ENCODE measurements around the gene DHDH. TPM values are rescaled to one million over a fixed set of nuclear protein-coding genes. Genes with fewer than 3 reads are reported as not detected.
A peak's percentile ranks its signal among the peaks of the same experiment; 100 is the strongest.

Gene DHDH
- polyA plus RNA-seq, 1 donor: 0.54 TPM

DNA sequence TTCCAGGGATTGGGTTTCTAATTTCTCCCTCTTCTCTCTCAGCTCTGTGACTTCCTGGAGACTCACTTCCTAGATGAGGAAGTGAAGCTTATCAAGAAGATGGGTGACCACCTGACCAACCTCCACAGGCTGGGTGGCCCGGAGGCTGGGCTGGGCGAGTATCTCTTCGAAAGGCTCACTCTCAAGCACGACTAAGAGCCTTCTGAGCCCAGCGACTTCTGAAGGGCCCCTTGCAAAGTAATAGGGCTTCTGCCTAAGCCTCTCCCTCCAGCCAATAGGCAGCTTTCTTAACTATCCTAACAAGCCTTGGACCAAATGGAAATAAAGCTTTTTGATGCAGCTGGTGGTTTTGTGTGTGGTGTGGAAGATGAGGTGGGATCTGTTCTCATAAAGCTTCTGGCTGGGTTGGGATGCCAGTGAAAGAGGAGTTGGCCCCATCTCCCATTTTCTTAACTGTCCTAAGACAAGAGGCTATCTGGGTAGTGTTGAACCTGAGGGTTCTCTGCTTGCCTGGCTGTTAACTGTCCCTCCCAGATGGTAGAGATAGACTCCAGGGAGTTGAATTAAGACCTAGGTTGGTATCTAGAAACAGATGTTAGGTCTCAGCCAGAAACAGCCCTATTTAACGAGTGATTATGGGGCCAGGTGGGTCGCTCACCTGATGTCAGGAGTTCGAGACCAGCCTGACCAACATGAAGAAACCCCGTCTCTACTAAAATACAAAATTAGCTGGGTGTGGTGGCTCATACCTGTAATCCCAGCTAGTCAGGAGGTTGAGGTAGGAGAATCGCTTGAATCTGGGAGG is 33.2 kb downstream of the DHDH start:
- DNase-seq (ENCODE audit: low read depth): no peak

GRCh38 chr19:48967346-48968178 is 34.1 kb downstream of the DHDH start:
- DNase-seq (ENCODE audit: low read depth): no peak

- DNase-seq (ENCODE audit: low read depth): no peak
These were observed 34.7 kb downstream of the DHDH start for GRCh38 chr19:48968179-48968661.

- DNase-seq (ENCODE audit: low read depth): no peak
These were observed 35.3 kb downstream of the DHDH start for GRCh38 chr19:48968813-48969218.

DNA sequence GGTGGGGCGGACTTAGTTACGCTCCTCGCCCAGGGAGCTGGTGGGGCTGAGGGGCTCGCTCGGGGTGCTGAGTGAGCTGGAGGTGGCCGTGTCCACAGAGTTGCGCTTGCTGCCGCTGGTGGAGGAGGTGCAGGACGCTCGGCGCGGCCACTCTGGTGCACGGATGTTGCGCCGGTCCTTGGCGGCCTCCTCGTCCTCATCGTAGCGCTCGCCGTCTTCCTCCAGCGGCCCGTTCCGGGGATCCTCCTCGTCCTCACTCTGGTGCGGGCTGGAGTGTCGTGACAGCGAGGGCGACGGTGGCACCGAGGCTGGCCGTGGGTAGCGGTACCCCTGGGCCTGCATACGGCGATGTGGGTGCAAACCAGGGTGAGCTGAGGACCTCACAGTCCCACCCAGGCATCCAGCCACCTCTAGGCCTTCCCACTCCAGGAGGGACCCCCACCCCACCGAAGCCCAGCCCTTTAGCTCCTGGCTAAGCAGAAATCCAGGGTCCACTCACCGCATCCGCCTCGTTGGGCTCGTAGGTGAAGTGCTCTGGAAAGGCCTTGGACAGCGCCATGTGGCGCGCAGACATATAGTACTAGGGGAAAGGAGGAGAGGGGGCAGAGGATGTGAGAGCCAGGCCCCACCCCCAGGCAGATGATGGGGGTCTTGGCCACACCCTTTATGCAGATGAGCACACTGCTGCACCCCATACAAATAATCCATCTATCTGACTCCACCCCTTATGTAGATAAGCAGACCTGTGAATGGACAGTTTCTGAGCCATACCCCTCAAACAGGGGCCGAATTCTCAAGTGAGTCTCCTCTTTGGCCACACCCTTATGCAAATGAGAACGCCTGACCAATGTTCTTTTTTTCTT is 36.0 kb downstream of the DHDH start:
- DNase-seq (ENCODE audit: low read depth): no peak

DNA sequence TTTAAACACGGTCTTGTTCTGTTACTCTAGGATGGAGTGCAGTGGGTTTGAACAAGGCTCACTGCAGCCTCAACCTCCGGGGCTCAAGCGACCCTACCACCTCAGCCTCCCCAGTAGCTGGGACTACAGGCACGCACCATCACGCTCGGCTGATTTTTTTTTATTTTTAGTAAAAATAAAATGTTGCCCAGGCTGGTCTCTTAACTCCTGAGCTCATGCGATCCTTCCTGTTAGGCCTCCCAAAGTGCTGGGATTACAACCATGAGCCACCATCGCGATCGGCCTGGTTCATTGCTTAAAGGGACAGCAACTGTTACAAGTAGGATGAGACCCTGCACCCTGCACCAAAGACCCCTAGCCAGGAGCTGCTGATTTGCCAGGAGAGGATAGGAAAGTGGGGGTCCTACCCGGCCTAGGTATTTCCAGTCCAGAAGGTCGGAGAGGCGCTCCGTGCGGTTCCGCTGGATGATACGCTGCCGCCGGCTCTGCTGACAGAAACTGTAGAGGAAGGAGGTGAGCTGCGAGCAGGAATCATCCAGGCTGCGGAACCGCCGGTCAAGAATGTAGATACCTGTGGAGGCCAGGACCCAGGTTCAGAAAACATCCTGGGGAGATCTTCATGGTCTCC is 36.8 kb downstream of the DHDH start:
- DNase-seq (ENCODE audit: low read depth): no peak

- no peak for DNase-seq (ENCODE audit: low read depth)
These were observed 37.5 kb downstream of the DHDH start for GRCh38 chr19:48970923-48971395.

DNA sequence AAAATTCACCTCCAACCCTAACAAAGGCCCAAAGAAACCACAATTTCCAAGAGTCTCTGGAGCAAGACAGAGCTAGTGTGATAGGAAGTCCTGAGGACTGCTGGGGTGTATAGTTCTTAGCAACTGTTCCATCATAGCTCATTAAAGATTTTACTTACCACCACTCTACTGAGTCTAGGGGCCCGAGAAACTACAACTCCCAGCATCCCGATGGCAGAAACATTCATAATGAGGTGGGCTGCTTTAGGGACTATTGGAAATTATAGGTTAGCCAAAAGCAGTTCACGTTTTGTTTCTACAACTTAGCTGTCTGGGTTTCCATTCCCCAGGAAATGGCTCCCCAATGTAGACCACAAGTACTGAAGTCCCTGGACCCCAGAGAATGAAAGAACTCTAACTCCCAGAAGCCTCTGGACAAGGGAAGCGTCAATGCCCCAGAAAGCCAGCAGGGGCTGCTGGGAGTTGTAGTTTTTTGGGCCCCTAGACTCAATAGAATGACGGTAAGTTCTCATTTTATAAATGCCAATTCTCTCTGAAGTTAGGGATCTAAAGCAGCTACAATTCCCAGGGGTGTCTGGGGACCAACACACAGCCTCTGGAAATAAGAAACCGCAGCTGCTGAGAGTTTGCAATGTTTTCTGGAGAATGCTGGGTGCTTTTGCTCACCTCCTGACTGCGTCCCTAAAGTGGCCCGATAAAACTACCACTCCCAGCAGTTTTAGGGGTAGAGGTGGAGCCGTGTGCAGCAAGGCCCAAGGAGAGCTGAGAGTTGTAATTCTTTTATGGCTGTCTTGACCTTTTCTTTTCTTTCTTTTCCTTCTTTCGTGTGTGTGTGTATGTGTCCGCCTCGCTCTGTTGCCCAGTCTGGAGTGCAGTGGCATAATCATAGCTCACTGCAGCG is 42.7 kb downstream of the DHDH start:
- DNase-seq (ENCODE audit: low read depth): no peak

GRCh38 chr19:48977061-48977460 is 43.6 kb downstream of the DHDH start:
- DNase-seq (ENCODE audit: low read depth): no peak

DNA sequence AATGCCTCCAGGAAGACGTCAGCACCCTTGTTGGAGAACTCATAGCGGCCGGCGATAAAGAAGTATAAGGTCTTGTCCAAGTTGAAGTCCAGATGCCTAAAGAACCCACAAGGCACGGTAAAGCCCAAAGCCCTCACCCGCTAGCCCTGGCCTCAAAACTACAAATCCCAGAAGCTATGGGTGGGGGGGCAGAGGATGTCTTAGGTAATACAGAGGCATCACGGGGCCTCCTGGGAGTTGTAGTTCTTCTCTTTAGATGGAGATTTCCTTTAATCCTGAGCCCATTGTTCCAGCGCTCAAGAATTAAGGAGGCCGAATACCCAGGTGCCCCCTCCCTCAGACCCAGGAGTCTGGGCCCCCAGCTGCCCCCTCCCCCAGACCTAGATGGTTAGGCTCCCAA is 48.8 kb downstream of the DHDH start:
- DNase-seq (ENCODE audit: low read depth): no peak

DNA sequence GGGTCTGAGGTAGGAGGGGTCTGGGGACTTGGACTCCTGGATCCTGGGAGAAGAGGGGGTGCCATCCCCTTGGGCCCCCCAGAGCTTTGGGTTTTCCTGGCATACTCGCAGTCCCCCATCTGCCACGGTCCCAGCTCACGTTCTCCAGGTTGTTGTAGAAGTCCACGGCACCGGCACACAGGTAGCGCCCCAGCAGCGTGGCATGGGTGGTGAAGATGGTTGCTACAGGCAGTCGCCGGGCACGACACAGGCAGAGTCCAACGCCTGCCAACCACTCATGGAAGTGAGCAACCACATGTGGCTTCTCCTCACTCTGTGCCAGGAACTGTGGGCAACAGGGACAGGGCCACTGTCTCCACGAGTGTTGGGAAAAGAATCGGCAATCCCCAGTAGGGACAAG is 52.2 kb downstream of the DHDH start:
- DNase-seq (ENCODE audit: low read depth): no peak

DNA sequence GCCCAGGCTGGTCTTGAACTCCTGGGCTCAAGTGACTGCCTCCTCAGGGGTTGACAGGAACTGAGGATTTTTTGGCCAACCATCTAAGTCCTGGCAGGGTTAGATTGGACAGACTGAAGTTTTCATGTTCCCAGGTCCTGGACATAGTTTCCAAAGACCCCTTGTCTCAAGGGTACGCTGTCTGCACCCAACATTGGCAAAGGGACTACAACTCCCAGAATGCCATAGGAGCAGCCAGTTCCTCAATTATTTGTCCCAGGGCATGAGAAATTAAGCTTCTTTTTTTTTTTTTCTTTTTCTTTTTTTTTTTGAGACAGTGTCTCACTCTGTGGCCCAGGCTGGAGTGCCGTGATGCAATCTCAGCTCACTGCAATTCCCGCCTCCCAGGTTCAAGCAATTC is 52.7 kb downstream of the DHDH start:
- DNase-seq (ENCODE audit: low read depth): no peak

GRCh38 chr19:48987323-48987722 is 53.8 kb downstream of the DHDH start:
- DNase-seq (ENCODE audit: low read depth): no peak

DNA sequence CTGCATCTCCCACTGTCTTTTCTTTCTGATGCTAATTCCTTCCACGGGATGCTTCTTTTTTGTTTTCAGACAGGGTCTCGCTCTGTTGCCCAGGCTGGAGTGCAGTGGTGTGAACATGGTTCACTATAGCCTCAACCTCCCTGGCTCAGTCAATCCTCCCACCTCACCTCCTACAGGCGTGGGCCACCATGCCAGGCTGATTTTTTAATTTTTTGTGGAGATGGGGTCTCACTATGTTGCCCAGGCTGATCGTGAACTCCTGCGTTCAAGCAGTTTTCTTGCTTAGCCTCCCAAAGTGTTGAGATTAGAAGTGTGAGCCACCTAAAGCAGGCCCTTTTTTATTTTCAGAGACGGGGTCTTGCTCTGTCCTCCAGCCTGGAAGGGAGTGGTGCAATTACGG is 54.8 kb downstream of the DHDH start:
- no peak for DNase-seq (ENCODE audit: low read depth)

- DNase-seq (ENCODE audit: low read depth): no peak
These were observed 55.4 kb downstream of the DHDH start for GRCh38 chr19:48988860-48989259.

DNA sequence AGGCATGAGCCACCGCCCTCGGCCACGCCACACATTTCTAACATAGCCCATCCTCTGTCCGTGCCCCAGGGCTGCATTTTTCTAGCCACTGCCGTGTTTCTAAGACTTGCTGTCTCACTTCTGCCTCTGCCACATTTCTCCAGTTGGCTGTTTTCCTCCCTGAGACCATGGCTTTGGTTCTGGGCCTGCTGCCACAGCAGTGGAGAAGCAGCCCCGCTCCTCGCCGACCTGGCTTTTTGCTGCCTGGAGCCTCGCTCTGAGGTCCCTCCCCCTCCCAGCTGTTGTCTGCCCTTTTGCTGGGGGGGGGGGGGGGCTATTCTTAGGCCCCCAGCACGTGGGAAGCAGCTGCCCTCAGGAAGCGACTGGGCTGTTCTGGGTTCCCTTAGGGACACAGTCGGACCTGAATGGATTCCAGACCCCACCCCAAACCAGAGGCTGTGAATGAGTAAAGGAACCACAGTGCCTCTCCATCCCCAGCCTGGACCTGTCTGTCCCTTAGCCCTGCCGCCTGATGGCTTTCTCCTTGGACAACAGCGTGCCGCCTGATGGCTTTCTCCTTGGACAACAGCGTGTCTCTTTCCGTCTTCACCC is 56.3 kb downstream of the DHDH start:
- DNase-seq (ENCODE audit: low read depth): no peak

- no peak for DNase-seq (ENCODE audit: low read depth)
These were observed 56.9 kb downstream of the DHDH start for GRCh38 chr19:48990400-48990799.

DNA sequence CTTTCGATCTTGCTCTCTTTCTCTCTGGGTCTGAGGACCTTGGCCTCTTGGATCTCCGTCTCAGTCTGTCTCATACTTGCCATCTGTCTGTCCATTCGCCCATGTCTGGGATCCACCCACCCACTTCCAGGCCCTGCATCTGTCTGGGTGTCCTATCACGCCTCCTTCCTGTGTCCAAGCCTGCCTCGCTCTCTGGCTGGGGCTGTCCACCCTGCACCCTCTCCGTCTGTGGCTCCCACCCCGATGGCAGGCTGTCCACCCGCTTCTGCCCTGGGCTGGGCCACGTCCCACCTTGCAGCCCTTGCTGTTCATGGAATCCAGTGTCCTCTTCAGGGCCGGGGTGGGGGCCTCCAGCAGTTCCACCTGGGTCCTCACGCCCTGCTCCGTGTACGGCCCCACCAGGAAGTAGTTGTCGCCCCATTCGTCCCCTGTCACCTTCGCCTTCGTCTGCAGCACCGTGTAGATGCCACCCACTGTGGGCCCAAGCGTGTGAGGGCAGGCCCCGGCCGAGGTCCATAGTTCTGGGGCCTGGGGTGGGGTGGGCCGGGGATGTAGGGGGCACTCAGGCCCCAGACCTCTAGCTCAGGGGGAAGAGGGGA is 57.6 kb downstream of the DHDH start:
- DNase-seq (ENCODE audit: low read depth): no peak

DNA sequence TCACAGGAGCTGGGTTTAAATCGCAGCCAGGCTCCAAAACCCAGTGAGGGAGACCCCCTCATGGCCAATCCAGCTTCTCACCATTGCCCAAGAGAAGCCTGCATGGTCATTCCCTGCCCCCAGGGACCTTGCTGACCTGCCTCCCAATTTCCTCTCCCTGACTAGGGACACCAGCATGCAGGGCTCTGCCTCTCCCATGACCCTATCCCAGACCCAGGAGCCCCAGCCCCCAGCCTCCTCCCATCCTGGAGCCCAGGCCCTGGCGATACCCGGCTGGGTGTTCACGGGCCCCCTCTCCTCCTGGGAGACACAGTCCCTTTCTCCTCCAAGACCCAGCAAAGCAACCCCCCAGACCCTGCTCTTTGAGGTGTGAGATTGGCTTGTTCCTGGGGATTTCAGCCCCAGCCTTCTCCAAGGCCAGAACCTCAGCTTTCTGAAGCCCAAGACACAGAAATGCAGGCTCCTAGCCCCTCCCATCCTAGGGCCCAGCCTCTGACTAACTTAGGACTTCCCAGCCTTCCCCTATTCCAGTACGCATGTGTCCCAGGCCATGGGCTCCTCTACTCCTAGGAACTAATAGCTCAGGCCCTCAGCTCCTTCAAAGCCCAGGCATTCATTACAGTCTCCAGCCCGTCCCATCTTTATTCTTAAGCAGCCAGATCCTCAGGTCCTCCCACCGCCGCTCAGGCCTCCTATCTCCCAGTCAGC is 58.5 kb downstream of the DHDH start:
- peak; percentile 44 for DNase-seq (ENCODE audit: low read depth)

Measured in forelimb muscle (tissue), 1 donor.